GM18858 (cell line): Measurements from ENCODE around the gene MYL5.
"Not testable (repeated sequence)": the region's sequence is repeated elsewhere in the genome, so short reads cannot be mapped to it uniquely, and the experiment has no call there.

Source experiments
- ATAC-seq: cut with Tn5 transposase; IDR thresholded peaks from one replicate; pipeline ENCODE4 v1.9.1; 2021; ENCODE audit not compliant: unreplicated experiment

The MYL5 gene, protein sequence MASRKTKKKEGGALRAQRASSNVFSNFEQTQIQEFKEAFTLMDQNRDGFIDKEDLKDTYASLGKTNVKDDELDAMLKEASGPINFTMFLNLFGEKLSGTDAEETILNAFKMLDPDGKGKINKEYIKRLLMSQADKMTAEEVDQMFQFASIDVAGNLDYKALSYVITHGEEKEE

GRCh38 chr4:674172-675035 is at the start of gene MYL5, which contains the start of gene ATP5ME:
MYL5 (plus strand) TSS chr4:674542; CDS start chr4:678027, 3,485 bp downstream.
ATP5ME (minus strand) TSS chr4:674276; CDS start chr4:674247, 29 bp downstream.
- ATAC-seq, result peak; percentile 70

DNA sequence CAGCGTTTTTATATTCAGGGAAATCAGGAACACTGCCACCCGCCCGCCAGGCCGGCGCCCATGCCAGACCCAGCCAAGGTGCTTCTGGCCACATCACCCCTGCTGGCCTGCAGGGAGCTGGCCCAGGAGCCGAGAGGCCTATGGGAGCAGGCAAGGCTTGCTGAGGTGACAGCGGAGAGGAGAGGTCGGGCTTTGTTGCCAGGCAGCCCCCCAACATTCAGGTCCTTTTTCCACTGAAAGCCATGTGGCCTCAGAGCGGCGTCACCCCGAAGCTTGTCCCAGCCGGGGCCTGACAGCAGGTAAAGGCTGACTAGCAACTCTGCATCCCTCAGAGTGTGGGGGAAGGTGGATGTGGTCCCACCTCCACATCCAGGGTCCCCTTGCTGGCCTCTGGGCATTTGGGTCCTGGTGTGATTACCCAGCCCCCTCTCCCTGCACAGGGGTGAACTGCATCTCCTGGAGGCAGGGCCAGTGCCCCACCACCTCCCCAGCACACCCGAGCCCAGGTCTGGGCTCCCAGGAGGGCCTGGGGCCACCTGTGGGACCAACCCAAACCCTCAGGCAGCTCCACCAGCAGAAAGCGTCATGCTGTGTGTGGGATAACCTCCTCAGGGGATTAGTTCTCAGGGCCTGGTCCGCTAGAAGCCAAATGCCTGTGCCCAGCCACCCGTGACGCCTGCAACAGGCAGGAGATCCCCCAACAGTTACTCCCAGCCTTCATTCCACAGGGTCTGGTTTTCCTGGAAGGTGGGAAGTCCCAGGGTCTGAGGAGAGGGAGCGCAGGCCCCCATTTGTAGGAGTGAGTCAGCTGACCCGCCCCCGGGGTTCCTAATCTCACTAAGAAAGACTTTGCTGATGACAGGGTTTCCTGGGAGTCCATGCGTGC is 49.4 kb upstream of the MYL5 start, which contains the start of gene PDE6B:
Gene PDE6B, plus strand, starts transcription at position 869 of the 886 bp plus-strand sequence. CDS start 54 bp downstream, outside the sequence.
- ATAC-seq, result no peak

DNA sequence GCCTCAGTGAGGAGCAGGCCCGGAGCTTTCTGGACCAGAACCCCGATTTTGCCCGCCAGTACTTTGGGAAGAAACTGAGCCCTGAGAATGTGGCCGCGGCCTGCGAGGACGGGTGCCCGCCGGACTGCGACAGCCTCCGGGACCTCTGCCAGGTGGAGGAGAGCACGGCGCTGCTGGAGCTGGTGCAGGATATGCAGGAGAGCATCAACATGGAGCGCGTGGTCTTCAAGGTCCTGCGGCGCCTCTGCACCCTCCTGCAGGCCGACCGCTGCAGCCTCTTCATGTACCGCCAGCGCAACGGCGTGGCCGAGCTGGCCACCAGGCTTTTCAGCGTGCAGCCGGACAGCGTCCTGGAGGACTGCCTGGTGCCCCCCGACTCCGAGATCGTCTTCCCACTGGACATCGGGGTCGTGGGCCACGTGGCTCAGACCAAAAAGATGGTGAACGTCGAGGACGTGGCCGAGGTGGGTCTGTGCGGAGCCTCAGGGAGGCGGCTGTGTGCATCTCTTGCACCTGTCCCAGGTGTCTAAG is 48.6 kb upstream of the MYL5 start:
- ATAC-seq, result no peak

DNA sequence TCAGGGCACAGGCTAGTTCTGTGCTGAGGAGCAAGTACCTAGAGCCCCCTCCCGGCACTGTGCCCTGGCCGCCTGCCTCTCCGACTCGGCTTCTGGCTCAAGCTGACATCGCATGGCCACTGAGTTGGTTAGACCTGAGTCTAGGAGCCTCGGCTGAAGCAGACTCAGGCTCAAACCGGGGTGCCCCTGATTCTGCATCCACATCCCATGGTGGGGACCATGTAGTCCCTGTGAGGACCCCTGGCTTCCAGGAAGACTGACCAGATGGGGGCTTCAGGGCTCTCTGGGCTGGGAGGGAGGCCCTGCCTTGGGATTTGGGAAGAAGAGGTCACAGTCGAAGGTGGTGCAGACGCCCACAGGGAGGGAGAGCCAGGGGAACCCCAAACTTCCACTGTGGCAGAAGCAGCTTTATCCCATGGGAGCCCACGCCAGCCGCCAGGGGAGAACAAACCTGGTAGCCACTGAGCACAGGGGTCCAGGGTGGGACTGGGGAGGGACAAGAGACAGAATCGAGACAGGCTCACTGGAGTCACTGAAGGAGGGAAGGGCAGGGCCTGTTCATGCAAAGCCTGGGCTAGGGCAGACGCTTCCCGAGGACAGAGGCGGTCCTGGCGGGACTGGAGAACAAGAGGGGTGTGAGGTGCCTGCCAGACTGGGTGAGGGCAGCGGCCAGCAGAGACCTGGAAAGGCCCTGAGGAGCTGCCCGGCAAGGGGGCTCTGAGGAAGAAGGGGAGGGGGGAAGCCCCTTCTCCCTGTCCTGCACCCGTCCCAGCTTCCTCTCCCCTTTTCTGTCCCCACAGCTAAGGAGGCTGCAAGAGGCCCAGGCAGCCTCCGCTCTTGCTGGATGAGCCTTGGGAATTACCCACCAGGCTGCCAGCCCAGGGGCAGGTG is 47.9 kb upstream of the MYL5 start:
- ATAC-seq, result no peak

- no peak for ATAC-seq
These were observed 46.8 kb upstream of the MYL5 start for GRCh38 chr4:627347-628125.

GRCh38 chr4:628311-628741 is 46.0 kb upstream of the MYL5 start:
- no peak for ATAC-seq

- ATAC-seq, result no peak
These were observed 45.3 kb upstream of the MYL5 start for GRCh38 chr4:628821-629635.

DNA sequence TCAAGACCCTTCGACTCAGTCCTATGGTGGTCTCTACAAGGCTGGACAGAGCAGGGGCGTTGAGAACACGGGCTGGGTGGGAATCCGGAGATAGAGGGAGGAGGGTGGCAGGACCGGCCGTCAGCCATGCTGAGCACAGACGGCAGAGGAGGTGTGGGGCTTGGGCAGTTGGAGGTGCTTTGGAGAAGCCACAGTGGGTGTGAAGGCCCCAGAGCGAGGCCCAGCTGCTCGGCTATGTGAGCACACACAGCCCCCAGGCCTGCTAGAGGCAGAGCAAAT is 44.8 kb upstream of the MYL5 start:
- ATAC-seq, result no peak

- no peak for ATAC-seq
These were observed 44.3 kb upstream of the MYL5 start for GRCh38 chr4:629915-630641.

DNA sequence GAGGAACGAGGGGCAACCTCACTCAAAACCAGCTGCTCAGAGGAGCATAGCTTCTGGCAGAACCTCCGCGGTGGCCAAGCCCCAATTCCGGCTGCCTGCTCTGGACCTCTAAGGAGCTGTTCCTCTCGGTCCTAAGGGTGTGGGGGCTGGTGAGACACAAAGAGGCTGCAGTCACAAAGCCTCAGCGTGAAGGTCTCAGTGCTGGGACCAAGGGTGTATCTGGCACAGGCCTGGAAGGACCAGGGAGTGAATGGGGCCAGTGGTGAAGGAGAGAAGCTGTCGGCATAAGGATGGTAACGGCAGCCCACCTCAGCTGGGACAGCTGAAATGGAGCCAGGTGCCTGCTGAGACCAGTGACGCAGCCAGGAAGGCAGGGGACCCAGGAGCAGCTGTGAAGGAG is 43.7 kb upstream of the MYL5 start:
- ATAC-seq, result no peak

DNA sequence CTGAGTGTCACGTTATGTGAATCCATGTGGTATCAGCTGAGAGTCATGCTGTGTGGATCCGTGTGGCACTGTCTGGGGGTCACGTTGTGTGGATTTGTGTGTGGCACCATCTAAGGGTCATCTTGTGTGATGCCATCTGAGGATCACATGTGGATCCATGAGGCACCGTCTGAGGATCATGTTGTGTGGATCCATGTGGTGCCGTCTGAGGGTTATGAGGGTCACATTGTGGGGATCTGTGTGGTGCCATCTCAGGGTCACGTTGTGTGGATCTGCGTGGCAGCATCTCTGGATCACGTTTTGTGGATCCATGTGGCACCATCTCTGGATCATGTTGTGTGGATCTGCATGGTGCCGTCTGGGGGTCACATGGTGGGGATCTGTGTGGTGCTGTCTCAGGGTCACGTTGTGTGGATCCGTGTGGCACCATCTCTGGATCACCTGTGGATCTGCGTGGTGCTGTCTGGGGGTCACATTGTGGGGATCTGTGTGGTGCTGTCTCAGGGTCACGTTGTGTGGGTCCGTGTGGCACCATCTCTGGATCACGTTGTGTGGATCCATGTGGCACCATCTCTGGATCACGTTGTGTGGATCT is 42.0 kb upstream of the MYL5 start:
- ATAC-seq, result no peak

GRCh38 chr4:632926-633325 is 41.4 kb upstream of the MYL5 start:
- no peak for ATAC-seq

- ATAC-seq, result no peak
These were observed 40.9 kb upstream of the MYL5 start for GRCh38 chr4:633406-633805.

DNA sequence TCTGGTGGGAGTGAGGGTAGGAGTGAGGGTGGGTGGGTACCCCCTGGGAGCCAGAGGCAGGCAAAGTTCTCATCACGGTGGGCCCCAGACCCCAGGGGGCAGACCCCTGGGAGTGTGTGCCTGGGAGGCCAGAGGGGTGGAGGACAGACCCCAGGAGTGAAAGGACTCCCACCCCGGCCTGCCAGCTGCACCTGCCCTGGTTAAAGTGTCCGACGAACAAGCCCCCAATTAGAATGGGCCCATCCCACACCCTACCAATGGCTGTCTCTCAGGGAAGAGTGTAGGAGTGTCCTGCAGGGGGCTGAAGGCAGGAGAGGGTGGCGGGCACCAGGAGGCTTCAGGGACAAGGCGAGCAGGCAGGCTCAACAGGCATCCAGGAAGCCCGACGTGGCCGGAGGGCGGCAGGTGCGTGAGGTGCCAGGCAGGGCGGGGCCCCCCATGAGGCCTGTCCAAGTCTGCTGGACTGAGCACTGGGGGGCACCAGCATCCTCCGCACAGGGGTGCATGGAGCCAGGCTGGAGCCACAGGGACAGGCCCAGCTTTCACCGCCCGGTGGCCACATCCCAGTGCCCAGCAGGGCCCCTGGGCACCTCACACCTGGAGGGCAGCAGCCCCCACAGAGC is 40.3 kb upstream of the MYL5 start:
- no peak for ATAC-seq

DNA sequence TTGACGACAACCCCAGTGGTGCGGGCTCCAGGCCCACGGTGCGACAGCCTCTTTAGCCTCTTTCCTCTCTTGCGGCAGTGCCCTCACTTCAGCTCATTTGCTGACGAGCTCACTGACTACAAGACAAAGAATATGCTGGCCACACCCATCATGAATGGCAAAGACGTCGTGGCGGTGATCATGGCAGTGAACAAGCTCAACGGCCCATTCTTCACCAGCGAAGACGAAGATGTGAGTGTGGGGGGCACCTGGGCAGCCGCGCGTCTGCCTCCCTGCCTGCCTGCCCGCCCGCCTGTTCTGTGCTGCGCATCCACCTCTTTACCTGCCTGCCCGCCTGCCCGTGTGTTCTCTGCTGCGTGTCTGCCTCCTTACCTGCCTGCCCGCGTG is 39.8 kb upstream of the MYL5 start:
- ATAC-seq, result no peak

DNA sequence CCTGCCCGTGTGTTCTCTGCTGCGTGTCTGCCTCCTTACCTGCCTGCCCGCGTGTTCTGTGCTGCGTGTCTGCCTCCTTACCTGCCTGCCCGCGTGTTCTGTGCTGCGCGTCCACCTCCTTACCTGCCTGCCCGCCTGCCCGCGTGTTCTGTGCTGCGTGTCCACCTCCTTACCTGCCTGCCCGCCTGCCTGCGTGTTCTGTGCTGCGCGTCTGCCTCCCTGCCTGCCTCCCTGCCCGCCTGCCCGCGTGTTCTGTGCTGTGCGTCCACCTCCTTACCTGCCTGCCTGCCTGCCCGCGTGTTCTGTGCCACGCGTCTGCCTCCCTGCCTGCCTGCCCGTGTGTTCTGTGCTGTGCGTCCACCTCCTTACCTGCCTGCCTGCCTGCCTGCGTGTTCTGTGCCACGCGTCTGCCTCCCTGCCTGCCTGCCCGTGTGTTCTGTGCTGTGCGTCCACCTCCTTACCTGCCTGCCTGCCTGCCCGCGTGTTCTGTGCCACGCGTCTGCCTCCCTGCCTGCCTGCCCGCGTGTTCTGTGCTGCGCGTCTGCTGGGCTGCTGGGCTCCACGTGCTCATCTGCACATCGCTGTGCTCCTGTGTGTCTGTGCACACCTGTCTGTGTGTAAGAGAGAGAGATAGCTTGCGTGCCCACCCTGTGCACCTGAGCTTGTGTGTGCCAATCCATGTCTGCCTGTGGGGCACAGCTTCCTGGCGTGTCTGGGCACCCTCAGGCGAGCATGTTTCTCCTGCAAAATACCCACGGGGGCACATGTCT is 39.1 kb upstream of the MYL5 start:
- ATAC-seq, result not testable (repeated sequence)
